GM19023 (cell line): Measurements from ENCODE around the gene XRCC2.
A peak's percentile ranks its signal among the peaks of the same experiment; 100 is the strongest.
"Not testable (repeated sequence)": the region's sequence is repeated elsewhere in the genome, so short reads cannot be mapped to it uniquely, and the experiment has no call there.

Experiments
- ATAC-seq: cut with Tn5 transposase; IDR thresholded peaks from one replicate; pipeline ENCODE4 v1.9.1; 2021; ENCODE audit warnings: mild to moderate bottlenecking, moderate library complexity; ENCODE audit not compliant: unreplicated experiment

Gene XRCC2

DNA sequence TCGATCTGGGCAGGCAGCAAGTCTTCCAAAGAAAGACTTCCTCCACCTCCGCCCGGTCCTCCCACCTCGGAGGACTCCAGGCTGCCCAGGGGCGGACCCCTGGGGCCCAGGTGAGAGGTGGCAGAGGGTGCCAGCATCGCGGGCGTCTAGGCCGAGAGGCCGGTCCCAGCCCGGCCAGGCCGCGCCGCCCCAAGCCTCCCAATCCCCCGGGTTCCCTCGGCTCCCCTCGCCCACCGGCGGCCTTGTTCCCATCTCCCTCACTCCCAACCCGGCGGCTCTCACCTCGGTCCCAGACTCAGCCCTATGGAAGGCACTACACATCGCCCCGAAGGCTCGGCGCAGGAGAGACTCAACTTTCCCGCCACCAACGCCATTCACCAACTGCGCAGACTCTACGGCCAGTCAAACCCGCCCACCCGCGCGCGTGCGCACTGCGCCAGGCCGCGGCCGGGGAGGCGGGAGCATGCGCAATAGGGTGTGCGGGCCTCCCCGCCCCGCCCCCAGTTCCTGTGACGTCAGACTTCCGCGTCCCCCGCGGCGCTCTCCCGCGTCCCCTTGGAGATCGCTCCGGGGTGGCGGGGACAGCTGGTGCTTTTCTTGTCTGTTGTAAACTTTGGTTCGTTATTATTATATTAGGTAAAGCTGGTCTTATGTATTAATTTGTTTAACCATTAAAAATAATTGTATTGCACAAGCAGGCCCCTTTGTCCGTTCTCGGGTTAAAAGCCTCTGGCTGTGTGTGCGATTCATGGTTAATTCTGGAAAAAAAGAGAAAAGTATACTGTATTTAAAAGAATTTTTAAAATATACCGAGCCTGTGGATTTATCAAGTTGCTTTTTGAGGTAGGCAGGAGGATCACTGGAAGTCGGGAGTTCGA lies at the start of gene XRCC2:
TSS of gene XRCC2 (minus strand) at position 383 of the 878 bp plus-strand sequence. CDS start at position 321, 62 bp downstream.
- ATAC-seq, result peak; percentile 95

DNA sequence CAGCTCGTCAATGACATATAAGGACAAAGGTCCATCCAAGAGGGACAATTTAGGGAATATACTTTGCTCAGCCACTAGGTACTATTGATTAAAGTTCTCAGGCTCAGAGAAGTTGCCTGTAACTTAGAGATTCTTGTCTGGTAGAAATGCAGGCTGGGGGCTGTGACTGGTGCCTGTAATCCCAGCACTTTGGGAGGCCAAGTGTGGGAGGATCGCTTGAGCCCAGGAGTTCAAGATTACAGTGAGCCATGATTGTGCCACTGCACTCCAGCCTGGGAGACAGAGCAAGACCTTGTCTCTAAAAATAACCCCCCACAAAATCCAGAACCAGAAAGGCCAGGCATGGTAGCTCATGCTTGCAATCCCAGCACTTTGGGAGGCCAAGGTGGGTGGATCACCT lies 47.4 kb upstream of the XRCC2 start:
- ATAC-seq, result no peak

DNA sequence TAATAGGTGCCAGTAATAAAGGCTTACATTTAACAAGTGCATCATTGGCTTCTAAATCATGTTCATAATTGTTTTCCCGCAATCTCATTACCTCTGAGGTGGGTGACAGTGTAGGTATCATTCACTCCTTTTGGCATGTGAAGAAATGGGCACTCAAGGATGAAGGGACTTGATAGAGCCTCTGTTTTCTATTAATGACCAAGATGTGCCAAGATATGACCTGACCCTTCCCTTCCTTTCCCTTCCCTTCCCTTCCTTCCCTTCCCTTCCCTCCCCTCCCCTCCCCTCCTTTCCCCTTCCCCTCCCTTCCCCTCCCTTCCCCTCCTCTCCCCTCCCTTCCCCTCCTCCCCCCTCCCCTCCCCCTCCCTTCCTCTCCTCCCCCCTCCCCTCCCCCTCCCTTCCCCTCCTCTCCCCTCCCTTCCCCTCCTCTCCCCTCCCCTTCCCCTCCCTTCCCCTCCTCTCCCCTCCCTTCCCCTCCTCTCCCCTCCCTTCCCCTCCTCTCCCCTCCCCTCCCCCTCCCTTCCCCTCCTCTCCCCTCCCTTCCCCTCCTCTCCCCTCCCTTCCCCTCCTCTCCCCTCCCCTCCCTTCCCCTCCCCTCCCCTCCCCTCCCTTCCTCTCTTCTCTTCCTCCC lies 36.6 kb upstream of the XRCC2 start:
- ATAC-seq, result not testable (repeated sequence)

DNA sequence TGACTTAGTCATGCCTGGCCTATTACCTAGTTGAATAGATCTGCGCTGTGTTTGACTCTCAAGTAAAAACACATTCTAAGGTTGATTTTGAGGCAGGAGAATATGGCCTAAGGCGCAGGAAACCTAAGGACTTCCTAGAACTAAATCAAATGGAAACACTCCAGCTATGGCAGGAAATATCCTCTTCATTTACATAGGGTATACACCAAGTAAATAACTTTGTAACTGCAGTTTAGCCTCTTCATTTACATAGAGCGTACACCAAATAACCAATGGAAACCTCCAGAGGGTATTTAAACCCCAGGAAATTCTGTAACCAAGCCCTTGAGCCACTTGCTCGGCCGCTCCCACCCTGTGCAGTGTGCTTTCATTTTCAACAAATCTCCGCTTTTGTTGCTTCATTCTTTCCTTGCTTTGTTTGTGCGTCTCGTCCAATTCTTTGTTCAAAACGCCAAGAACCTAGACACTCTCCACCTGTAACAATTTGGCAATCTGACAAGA lies 35.6 kb upstream of the XRCC2 start:
- no peak for ATAC-seq

DNA sequence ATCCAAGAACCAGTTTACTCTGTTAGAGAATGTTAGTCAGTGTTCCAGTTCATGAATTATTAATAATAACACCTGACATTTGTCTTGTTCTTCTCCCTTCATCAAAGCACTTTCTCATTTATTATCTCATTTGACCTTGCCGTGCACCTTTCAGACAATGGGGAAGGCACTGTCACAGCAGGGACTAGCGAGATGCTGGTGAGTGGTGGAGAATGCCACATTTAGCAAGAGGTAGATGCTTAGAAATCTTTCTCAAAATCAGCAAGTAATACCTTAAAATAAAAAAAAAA lies 34.2 kb upstream of the XRCC2 start:
- ATAC-seq, result no peak

DNA sequence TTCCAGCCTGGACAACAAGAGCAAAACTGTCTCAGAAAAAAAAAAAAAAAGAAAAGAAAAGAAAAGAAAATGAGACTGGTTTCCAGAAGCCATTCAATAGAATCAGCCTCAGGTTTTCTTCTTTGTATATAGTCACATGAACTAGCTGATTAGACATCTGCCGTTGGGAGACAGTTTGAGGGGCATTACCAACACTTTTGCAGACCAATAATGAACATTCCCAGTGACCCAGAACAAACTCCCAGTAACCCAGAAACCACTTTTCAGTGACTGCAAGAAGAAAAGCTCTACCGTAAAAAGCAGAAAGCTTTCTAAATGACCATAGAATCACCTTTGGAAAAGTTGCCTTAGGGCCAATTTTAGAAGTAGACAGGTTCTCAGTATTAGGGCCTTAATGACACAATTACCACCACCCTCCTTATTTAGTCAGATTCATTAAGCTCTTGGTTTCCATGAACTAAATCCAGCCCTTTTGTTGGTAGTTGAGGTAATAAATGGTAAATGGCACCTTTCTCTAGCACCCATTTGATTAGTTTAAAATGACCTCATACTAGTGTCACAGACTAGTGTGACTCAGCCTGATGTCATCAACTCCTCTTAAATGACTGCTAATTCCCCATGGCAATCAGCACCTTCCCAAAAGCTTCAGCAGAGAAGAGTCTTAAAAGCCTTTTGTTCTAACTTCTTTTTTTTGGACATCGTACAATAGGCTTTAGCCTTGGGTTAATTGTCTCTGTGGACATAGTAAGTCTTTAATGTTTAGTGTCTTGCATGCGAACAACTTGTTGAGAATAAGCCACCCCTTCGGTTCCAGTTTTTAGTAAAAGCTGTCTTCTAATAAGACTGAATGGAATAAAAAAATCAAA lies 33.6 kb upstream of the XRCC2 start:
- ATAC-seq, result no peak

DNA sequence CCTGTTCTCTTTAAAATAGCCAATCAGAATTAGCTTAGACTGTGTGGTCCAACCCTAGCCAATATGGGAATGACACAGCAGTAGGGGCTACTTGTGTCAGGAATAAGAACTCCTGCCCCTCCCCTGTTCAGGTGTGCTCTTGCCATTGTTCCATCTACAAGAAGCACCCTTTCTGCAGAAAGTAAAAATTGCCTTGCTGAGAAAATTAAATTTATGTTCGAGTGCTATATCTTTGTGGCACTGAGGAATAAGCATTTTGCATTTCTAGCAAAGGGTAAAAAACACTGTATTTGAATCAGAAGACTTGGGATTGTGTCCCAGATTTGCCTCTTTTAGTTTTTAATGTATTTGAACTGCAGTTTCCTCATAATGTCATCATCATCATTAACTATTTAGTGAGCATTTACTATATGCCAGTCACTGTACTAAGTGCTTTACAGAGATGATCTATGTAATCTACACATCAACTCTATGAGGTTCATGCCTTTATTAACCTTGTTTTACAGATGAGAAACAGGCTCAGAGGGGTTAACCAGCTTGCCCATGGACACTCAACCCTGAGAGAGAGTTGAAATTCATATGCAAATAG lies 28.9 kb upstream of the XRCC2 start:
- no peak for ATAC-seq

DNA sequence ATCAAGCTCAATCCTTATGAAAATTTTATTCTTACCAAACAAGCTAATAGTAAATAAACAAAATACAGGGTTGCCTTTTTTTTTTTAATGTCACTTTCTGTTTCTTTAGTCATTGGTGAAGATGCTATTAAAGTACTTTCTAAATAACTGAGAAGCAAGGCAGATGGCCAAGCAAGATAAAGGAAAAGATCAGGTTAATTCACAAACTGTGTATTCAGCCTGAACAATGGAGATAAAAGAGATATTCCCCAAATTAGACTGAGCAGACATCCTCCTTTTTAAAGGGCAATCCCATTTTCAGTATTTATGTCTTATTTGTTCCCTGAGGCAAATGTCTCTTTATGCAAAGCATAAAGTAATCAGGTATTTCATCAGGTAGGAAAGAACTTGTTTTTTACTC lies 23.1 kb upstream of the XRCC2 start:
- no peak for ATAC-seq

DNA sequence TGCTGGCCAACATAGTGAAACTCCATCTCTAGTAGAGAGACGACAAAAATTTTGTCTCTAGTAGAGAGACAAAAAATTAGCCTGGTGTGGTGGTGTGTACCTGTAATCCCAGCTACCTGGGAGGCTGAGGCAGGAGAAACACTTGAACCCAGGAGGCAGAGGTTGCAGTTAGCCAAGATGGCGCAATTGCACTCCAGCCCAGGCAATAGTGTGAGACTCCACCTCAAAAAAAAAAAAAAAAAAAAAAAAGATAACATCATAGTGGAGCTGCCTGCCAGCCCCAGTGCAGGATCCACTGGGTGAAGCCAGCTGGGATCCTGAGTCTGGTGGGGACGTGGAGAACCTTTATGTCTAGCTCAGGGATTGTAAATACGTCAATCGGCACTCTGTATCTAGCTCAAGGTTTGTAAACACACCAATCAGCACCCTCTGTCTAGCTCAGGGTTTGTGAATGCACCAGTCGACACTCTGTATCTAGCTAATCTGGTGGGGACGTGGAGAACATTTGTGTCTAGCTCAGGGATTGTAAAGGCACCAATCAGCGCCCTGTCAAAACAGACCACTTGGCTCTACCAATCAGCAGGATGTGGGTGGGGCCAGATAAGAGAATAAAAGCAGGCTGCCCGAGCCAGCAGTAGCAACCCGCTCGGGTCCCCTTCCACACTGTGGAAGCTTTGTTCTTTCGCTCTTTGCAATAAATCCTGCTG lies 21.5 kb upstream of the XRCC2 start:
- ATAC-seq, result not testable (repeated sequence)

DNA sequence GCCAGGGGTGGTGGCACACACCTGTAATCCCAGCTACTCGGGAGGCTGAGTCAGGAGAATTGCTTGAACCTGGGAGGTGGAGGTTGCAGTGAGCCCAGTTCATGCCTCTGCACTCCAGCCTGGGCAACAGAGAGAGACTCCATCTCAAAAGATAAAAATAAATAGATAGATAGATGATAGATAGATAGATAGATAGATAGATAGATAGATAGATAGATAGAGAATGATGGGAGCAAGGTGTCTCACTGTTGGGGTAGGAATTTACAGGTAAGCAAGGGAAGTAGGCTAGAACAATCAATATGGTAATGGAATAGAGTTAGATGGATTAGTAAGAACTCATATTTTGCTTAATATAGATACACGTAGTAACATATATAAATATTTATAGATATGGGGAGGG lies 16.3 kb upstream of the XRCC2 start:
- ATAC-seq, result not testable (repeated sequence)

DNA sequence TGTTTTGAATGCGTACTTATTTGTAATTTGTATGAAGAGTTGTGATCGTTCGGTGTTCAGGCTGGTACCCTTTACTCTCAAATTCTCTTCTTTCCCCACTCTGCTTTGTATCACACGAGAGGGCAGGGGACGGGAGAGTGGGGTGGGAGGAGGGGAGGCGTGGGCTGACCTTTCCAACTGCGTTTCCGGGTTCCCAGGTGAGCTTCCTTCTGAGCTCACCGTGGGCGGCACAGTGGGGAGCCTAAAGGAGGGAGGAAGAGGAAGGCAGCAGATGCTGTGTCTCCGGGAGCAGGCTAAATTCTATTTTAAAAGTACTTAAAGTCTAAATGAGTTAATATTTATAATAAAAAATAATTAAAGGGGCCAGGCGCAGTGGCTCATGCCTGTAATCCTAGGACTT lies 7.4 kb upstream of the XRCC2 start:
- ATAC-seq, result no peak

DNA sequence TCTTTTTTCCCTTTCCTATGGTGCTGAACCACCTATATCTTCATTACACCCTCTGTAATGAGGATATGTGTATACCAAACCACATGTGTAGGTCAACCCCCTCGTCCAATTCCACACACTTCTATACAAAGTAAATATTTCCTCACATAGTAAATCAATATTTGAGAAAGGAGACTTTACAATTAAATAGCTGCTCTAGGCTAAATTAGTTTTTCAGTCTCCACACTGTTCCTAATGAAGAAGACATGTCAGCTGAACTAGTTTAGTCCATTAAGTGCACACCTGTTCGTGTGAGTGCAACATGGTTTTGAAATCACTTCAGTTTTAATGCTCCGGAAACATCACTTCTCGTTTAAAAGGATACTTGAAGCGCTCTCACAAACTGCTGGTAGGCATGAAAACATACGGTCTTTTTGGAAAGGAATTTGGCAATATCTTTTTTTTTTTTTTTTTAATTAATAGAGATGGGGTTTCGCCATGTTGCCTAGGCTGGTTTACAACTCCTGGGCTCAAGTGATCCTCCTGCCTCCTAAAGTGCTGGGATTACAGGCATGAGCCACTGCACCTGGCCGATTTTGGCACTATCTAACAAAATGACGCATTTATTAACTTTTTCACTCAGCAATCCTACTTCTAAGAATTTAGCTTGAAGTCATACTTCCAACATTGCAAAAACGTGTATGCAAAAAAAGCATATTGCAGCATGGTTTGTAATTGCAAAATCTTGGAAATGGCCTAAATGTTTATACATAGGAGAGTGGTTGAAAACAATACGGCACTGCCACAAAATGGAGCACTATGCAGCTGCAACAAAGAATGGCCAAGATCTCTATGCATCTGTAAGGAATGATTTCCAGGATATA lies 2.1 kb upstream of the XRCC2 start:
- no peak for ATAC-seq

DNA sequence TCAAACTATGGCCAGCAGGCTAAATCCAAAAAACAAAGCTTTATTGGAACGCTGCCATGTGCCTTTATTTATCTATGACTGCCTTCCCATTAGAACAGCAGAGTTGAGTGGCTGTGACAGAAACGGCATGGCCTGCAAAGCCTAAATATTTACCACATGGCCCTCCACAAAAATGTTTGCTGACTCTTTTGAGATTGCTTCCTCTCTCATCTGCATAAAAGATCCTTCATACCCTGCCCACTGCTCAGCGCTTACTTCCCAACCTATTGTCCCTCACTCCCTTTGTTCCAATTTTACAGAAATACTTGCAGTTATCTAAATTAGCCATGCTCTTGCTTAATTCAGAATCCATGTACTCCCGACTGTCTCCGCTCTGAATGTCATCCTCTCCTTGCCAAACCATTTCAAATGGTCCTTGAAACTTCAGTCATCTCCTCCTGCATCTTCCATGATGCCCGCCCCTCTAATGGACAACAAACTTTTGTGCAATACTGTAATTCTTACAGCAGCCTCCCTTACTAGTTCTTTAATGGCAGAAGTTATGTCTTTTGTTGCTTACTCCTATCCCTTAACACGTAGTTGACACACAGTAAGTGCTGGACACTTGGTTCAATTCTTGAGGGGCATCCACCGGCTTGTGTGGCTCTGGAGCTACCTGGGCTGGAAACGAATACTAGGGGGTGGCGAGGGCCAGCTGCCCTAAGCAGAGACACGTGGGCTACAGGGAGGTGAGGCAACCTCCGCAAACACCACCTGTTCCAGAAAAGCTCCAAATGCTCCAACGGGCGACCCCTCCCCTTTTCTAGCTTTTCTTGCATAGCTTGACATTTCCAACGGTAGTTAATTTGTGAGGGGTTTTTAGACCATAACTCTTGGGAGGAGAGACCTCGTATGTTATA lies 832 bp downstream of the XRCC2 start:
- peak; percentile 5 for ATAC-seq

DNA sequence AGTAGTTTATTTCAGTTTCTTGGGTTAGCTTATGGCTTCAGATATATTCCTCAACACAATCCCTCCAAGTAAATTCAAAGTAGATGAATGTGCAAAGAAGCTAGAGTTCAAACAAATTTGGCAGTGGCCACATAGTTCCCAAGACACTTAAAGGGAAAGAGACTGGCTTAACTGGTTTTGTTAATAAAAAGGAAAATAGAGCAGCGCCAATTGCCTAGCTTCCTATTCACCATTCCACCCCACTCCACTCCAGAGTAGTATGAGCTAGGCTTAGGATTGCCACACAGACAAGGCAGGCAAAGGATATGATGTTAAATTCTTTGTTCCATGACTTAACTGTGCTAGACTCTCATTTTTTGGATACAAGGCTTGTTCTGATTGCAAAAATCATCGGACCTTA lies 2.0 kb downstream of the XRCC2 start:
- no peak for ATAC-seq

DNA sequence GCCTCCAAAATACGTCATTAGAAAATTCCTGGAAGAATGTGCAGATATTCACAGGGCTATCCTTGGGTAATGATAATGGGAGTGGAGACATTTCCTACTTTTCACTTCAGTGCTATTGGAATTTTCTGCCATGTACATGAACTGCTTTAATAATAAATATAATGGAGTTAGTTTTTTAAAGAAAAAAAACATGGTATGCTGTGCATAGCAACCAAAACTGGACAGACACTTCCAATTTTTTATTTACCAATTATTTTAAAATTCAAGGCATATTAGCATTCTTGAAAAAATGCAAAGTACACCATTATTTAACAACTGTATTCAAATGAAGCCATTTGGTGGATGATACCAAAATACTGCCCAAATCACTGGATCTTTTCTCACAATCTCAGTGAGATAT lies 3.3 kb downstream of the XRCC2 start:
- no peak for ATAC-seq

DNA sequence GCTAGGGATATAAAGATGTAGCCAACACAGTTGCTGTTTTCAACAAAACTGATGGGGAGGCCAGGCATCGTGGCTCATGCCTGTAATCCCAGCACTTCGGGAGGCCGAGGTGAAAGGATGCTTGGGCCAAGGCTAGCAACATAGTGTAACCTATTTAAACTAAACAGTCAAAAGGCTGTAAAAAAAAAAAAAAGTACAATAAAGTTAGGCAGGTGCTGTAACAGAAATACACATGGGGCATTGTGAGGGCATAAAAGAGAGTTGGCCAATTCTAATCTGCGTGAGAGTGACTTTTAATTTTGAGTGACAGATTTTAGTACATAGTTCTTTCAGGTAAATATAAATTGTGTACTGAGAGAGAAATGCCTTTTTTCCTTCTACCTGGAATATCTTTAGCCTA lies 6.2 kb downstream of the XRCC2 start:
- ATAC-seq, result no peak

DNA sequence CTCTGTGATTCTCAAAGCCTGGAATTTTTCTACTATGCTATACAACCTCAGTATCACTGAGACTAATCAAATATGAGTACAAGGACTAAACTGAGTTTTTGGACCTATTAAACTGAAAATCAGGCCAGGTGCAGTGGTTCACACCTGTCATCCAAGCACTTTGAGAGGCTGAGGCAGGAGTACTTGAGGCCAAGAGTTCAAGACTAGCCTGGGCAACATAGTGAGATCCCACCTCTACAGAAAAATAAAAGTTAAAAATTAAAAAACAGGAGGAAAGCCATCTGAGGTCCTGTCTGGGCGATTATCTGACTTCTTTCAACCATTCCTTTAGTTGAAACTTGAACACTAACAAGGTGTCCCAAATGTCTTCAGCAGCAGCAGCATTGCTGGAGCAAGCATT lies 7.0 kb downstream of the XRCC2 start:
- ATAC-seq, result no peak

DNA sequence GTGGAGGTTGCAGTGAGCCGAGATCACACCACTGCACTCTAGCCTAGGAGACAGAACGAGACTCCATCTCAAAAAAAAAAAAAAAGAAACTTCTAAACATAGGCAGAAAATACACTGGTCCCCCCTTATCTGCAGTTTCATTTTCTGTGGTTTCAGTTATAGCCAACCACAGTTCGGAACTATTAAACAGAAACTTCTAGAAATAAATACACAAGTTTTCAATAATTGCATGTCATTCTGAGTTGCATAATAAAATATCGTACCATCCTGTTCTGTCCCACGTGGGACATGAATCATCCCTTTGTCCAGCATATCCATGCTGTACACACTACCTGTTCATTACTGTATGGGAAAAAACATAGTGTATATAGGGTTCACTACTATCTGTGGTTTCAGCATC lies 8.0 kb downstream of the XRCC2 start:
- ATAC-seq, result no peak

DNA sequence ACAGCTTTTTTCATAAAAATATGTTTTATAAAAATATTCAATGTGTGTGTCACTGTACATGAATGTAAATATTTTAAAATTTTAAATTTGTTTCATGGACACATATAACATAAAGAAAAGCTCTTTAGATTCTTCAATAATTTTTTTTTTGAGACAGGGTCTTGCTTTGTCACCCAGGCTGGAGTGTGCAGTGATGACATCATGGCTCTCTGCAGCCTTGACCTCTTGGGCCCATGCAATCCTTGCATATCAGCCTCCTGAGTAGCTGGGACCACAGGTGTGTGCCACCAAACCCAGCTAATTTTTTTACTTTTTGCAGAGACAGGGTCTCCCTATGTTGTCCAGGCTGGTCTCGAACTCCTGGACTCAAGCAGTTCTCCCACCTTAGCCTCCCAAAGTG lies 9.9 kb downstream of the XRCC2 start:
- ATAC-seq, result no peak
